ENCODE results near the gene MCRIP2.

MCRIP2 gene

GRCh38 chr16:640614-641013, 1.0 kb upstream of the MCRIP2 start:
- peak overlapping the region; percentile 99; the same call in 1 of the 2 replicates for H3K27ac ChIP-seq
- TF ChIP-seq ZFX (IDR thresholded peaks at IDR 0.05): no peak

GRCh38 chr16:642189-643049, 791 bp downstream of the MCRIP2 start:
- peak; percentile 82 for TF ChIP-seq ZFX (IDR thresholded peaks at IDR 0.05)
- TF ChIP-seq, protein P1, sequence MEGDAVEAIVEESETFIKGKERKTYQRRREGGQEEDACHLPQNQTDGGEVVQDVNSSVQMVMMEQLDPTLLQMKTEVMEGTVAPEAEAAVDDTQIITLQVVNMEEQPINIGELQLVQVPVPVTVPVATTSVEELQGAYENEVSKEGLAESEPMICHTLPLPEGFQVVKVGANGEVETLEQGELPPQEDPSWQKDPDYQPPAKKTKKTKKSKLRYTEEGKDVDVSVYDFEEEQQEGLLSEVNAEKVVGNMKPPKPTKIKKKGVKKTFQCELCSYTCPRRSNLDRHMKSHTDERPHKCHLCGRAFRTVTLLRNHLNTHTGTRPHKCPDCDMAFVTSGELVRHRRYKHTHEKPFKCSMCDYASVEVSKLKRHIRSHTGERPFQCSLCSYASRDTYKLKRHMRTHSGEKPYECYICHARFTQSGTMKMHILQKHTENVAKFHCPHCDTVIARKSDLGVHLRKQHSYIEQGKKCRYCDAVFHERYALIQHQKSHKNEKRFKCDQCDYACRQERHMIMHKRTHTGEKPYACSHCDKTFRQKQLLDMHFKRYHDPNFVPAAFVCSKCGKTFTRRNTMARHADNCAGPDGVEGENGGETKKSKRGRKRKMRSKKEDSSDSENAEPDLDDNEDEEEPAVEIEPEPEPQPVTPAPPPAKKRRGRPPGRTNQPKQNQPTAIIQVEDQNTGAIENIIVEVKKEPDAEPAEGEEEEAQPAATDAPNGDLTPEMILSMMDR (conservative IDR thresholded peaks at IDR 0.05): no peak
- peak overlapping the region; percentile 99 for H3K27ac ChIP-seq

DNA sequence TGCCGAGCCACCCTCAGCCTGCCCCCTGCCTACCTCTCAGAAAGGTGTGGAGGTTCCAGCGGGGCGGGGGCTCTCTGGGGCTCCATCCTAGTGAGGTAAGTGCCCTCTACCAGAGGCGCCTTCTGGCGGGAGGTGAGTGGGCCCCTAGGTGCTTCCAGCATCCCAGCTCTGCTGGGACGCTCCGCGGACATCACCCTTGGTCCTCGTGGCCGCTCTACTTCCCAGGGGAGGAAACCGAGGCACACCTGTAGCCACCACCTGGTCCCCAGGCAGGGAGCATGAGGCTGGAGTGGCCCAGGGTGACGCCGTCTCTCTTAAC, 1.4 kb downstream of the MCRIP2 start:
- TF ChIP-seq, protein P1 (conservative IDR thresholded peaks at IDR 0.05): no peak
- TF ChIP-seq ZFX (IDR thresholded peaks at IDR 0.05): no peak
- peak overlapping the region; percentile 99 for H3K27ac ChIP-seq

DNA sequence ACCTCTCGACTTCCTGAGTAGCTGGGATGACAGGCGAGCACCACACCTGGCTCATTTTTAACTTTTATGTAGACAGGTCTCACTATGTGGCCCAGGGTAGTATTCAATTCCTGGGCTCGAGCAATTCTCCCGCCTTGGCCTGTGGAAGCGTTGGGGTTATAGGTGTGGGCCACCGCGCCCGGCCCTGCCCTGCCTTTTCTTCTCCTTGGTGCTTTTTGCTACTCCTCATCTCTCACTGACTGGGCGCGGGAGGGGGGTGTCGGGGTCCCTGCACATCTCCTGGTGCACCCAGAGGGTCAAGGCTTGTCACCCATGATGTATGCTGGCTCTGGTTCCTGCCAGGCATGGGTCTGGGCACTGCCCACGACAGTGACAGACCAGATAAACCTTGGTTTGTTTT, 2.9 kb downstream of the MCRIP2 start:
- TF ChIP-seq ZFX (IDR thresholded peaks at IDR 0.05): no peak
- TF ChIP-seq, protein P1 (conservative IDR thresholded peaks at IDR 0.05): no peak
- peak overlapping the region; percentile 99; the same call in 1 of the 2 replicates for H3K27ac ChIP-seq

- no peak for TF ChIP-seq ZFX (IDR thresholded peaks at IDR 0.05)
- TF ChIP-seq, protein P1 (conservative IDR thresholded peaks at IDR 0.05): no peak
- peak overlapping the region; percentile 99 for H3K27ac ChIP-seq
Observed at GRCh38 chr16:645852-646678, 4.4 kb downstream of the MCRIP2 start.

DNA sequence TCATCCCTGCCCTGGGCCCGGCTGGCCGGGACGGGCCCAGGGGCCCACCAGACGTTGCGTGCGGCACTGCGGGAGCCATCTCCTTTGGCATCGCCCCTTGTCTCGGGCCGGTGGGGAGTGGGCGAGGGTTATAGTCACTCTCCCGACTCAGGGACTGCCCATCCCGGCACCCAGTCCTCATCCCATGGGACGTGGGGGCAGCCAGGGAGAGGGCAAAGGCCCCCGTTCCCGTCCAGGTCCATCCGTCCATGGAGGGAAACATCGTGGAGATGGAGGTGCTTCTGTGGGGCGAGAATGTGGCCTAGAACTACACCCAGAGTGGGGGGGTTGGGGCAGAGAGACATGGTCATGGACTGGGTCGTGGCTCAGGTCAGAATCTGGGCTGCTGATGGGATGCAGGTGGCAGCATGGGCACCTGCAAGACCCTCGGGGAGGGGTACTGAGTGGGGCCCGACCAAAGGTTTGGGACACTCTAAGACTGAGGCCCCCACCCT, 5.1 kb downstream of the MCRIP2 start:
- peak overlapping the region; percentile 99 for H3K27ac ChIP-seq

GRCh38 chr16:647173-647902, 5.7 kb downstream of the MCRIP2 start:
- TF ChIP-seq, protein P1 (conservative IDR thresholded peaks at IDR 0.05): no peak
- no peak for TF ChIP-seq ZFX (IDR thresholded peaks at IDR 0.05)

More for the DNA sequence above, 5.1 kb downstream of the MCRIP2 start:
- TF ChIP-seq ZFX (IDR thresholded peaks at IDR 0.05): no peak
- TF ChIP-seq, protein P1 (conservative IDR thresholded peaks at IDR 0.05): no peak

More at GRCh38 chr16:647173-647902, 5.7 kb downstream of the MCRIP2 start:
- H3K27ac ChIP-seq: peak overlapping the region; percentile 99

All from C4-2B (cell line).